ENCODE measurements around the gene BPIFB6.

BPIFB6 gene

GRCh38 chr20:33031531-33031930 is at the start of gene BPIFB6:
TSS of gene BPIFB6 (plus strand) at chr20:33031648. CDS start at chr20:33031648, 0 bp downstream.
- TF ChIP-seq GATA3 (IDR thresholded peaks at IDR 0.05; ENCODE audit: low read depth, low read length): no peak
- TF ChIP-seq GATA2 (IDR thresholded peaks at IDR 0.05; ENCODE audit: low read depth, low read length): no peak

- no peak for TF ChIP-seq GATA3 (IDR thresholded peaks at IDR 0.05; ENCODE audit: low read depth, low read length)
- no peak for TF ChIP-seq GATA2 (IDR thresholded peaks at IDR 0.05; ENCODE audit: low read depth, low read length)
Measured at GRCh38 chr20:32982617-32983458, 48.6 kb upstream of the BPIFB6 start.

GRCh38 chr20:32983459-32984112 is 47.9 kb upstream of the BPIFB6 start:
- TF ChIP-seq GATA2 (IDR thresholded peaks at IDR 0.05; ENCODE audit: low read depth, low read length) (no peak), GATA3 (IDR thresholded peaks at IDR 0.05; ENCODE audit: low read depth, low read length) (no peak)

GRCh38 chr20:32984196-32984595 is 47.3 kb upstream of the BPIFB6 start:
- TF ChIP-seq GATA3 (IDR thresholded peaks at IDR 0.05; ENCODE audit: low read depth, low read length): no peak
- no peak for TF ChIP-seq GATA2 (IDR thresholded peaks at IDR 0.05; ENCODE audit: low read depth, low read length)

- TF ChIP-seq GATA2 (IDR thresholded peaks at IDR 0.05; ENCODE audit: low read depth, low read length): no peak
- TF ChIP-seq GATA3 (IDR thresholded peaks at IDR 0.05; ENCODE audit: low read depth, low read length): no peak
Measured at GRCh38 chr20:32984631-32985354, 46.7 kb upstream of the BPIFB6 start.

- no peak for TF ChIP-seq GATA3 (IDR thresholded peaks at IDR 0.05; ENCODE audit: low read depth, low read length)
- no peak for TF ChIP-seq GATA2 (IDR thresholded peaks at IDR 0.05; ENCODE audit: low read depth, low read length)
Measured at GRCh38 chr20:32985596-32985995, 45.9 kb upstream of the BPIFB6 start.

- no peak for TF ChIP-seq GATA3 (IDR thresholded peaks at IDR 0.05; ENCODE audit: low read depth, low read length)
- TF ChIP-seq GATA2 (IDR thresholded peaks at IDR 0.05; ENCODE audit: low read depth, low read length): no peak
Measured at GRCh38 chr20:32986331-32986966, 45.0 kb upstream of the BPIFB6 start.

- TF ChIP-seq GATA2 (IDR thresholded peaks at IDR 0.05; ENCODE audit: low read depth, low read length) (no peak), GATA3 (IDR thresholded peaks at IDR 0.05; ENCODE audit: low read depth, low read length) (no peak)
Measured at GRCh38 chr20:32987044-32987825, 44.2 kb upstream of the BPIFB6 start.

- TF ChIP-seq GATA3 (IDR thresholded peaks at IDR 0.05; ENCODE audit: low read depth, low read length) (no peak), GATA2 (IDR thresholded peaks at IDR 0.05; ENCODE audit: low read depth, low read length) (no peak)
Measured at GRCh38 chr20:32988008-32988407, 43.4 kb upstream of the BPIFB6 start.

GRCh38 chr20:32989507-32990283 is 41.8 kb upstream of the BPIFB6 start:
- TF ChIP-seq GATA3 (IDR thresholded peaks at IDR 0.05; ENCODE audit: low read depth, low read length) (no peak), GATA2 (IDR thresholded peaks at IDR 0.05; ENCODE audit: low read depth, low read length) (no peak)

- no peak for TF ChIP-seq GATA3 (IDR thresholded peaks at IDR 0.05; ENCODE audit: low read depth, low read length)
- TF ChIP-seq GATA2 (IDR thresholded peaks at IDR 0.05; ENCODE audit: low read depth, low read length): no peak
Measured at GRCh38 chr20:32990426-32990825, 41.0 kb upstream of the BPIFB6 start.

GRCh38 chr20:32991383-32991782 is 40.1 kb upstream of the BPIFB6 start:
- no peak for TF ChIP-seq GATA2 (IDR thresholded peaks at IDR 0.05; ENCODE audit: low read depth, low read length)
- TF ChIP-seq GATA3 (IDR thresholded peaks at IDR 0.05; ENCODE audit: low read depth, low read length): no peak

Data from SH-SY5Y (cell line).